Measurements from ENCODE around the gene HLCS. TPM values are rescaled to one million over a fixed set of nuclear protein-coding genes. Genes with fewer than 3 reads are reported as not detected.

Gene HLCS
- total RNA-seq, 1 experiment from 2014 or later, result 12.7 TPM

- Histone ChIP-seq H2BK20ac (ENCODE audit: low read depth, low read length, poor library complexity, severe bottlenecking) (no peak overlapping the region), H3K56ac (ENCODE audit: insufficient read length, low read depth, low read length) (no peak overlapping the region), H2AK5ac (ENCODE audit: insufficient read length, low read length) (no peak overlapping the region), H2BK5ac (ENCODE audit: insufficient read length, low read length) (no peak overlapping the region), H4K91ac (ENCODE audit: insufficient read length, low read depth, low read length) (no peak overlapping the region), H2BK120ac (ENCODE audit: low read depth, low read length, poor library complexity, severe bottlenecking) (no peak overlapping the region), H2AFZ (ENCODE audit: low read length) (no peak overlapping the region), H3K4ac (ENCODE audit: low read depth, low read length) (no peak overlapping the region), H4K20me1 (ENCODE audit: control insufficient read depth, insufficient read depth, insufficient read length) (no peaks in the 10 kb centered on the region), H3K23ac (ENCODE audit: insufficient read length, low read depth, low read length) (no peak overlapping the region), H3T11ph (ENCODE audit: low read length) (no peak overlapping the region), H2BK12ac (ENCODE audit: insufficient read length, low read depth, low read length) (no peak overlapping the region), H3K4me1 (ENCODE audit: insufficient read depth, low read length) (no peaks in the 10 kb centered on the region), H3K27ac (ENCODE audit: insufficient read length, low read depth, low read length) (no peak overlapping the region), H3K9me3 (ENCODE audit: control insufficient read depth, low read depth, low read length) (no peaks in the 10 kb centered on the region), H2BK15ac (ENCODE audit: low read depth, low read length) (no peak overlapping the region), H3K4me2 (ENCODE audit: insufficient read depth, insufficient read length, low read length) (no peak overlapping the region), H3K79me2 (ENCODE audit: insufficient read depth, low read length) (no peaks in the 10 kb centered on the region), H3K18ac (ENCODE audit: insufficient read length, low read depth, low read length) (no peak overlapping the region), H3K9ac (ENCODE audit: extremely low read depth, insufficient read length, low read length) (no peak overlapping the region), H3K27me3 (ENCODE audit: insufficient read depth, low read length) (no peaks in the 10 kb centered on the region), H3K14ac (ENCODE audit: insufficient read depth, low read length) (no peak overlapping the region), H3K79me1 (ENCODE audit: insufficient read depth, low read depth, low read length, poor library complexity, severe bottlenecking) (no peaks in the 10 kb centered on the region), H3K23me2 (ENCODE audit: insufficient read length, low read depth, low read length, poor library complexity, severe bottlenecking) (no peaks in the 10 kb centered on the region), H4K5ac (ENCODE audit: insufficient read length, low read depth, low read length) (no peak overlapping the region), H4K8ac (replicated peaks; ENCODE audit: insufficient read length, low read depth, low read length) (no peak overlapping the region)
- Mint-ChIP-seq H3K9me3 (no peaks in the 10 kb centered on the region), H3K4me3 (no peak overlapping the region), H3K4me1 (peaks cover 7 to 8% of the 10 kb centered on the region in 2 experiments), H3K27ac (no peak overlapping the region), H3K27me3 (ENCODE audit: low read depth) (no peaks in the 10 kb centered on the region), H3K36me3 (ENCODE audit: insufficient read depth in 1 of 3, low read depth in 3 of 3) (peaks cover 0 to 16% (median 16%) of the 10 kb centered on the region in 3 experiments; a peak in 5 of 7 replicates)
- WGBS (ENCODE audit: extremely low coverage, insufficient read length, low lambda C conversion rate), result no CpG with 5 or more reads among the region's 5 CpGs
- TF ChIP-seq, protein P1, sequence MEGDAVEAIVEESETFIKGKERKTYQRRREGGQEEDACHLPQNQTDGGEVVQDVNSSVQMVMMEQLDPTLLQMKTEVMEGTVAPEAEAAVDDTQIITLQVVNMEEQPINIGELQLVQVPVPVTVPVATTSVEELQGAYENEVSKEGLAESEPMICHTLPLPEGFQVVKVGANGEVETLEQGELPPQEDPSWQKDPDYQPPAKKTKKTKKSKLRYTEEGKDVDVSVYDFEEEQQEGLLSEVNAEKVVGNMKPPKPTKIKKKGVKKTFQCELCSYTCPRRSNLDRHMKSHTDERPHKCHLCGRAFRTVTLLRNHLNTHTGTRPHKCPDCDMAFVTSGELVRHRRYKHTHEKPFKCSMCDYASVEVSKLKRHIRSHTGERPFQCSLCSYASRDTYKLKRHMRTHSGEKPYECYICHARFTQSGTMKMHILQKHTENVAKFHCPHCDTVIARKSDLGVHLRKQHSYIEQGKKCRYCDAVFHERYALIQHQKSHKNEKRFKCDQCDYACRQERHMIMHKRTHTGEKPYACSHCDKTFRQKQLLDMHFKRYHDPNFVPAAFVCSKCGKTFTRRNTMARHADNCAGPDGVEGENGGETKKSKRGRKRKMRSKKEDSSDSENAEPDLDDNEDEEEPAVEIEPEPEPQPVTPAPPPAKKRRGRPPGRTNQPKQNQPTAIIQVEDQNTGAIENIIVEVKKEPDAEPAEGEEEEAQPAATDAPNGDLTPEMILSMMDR (conservative IDR thresholded peaks at IDR 0.05), result no peak
- DNase-seq, result no peak
These were observed 31.5 kb downstream of the HLCS start for GRCh38 chr21:36934864-36935420.

Data from H9 (cell line).